GM13977 (cell line): Measurements from ENCODE around the gene LCP1.

Source experiments
- DNase-seq: peaks from one replicate; pipeline ENCODE4 v3.0.0; 2012; ENCODE audit warnings: low spot score
- CTCF ChIP-seq: IDR thresholded peaks from 2 replicates; pipeline ENCODE4 v1.5.1; 2012; ENCODE audit warnings: mild to moderate bottlenecking, control low read depth; ENCODE audit not compliant: insufficient read depth; ENCODE audit errors: extremely low read depth, missing control alignments
- in situ Hi-C: fragments of 300-500 bp; cut with MboI; formaldehyde crosslinking; loops from one replicate; pipeline ENCODE4 v1.12.0; 2022; ENCODE audit warnings: low sequenced_read_pairs, low pct_unique_long_range_greater_than_20kb, mixed read lengths, inconsistent platforms; ENCODE audit not compliant: unreplicated experiment

LCP1 gene

GRCh38 chr13:46076827-46077226 lies 105.2 kb downstream of the LCP1 start:
- in situ Hi-C loops = no loop called here
- DNase-seq = no peak
- no peak for TF ChIP-seq CTCF
